ENCODE measurements around the gene LRRC10B.
"Not testable (repeated sequence)": the region's sequence is repeated elsewhere in the genome, so short reads cannot be mapped to it uniquely, and the experiment has no call there.

LRRC10B gene

DNA sequence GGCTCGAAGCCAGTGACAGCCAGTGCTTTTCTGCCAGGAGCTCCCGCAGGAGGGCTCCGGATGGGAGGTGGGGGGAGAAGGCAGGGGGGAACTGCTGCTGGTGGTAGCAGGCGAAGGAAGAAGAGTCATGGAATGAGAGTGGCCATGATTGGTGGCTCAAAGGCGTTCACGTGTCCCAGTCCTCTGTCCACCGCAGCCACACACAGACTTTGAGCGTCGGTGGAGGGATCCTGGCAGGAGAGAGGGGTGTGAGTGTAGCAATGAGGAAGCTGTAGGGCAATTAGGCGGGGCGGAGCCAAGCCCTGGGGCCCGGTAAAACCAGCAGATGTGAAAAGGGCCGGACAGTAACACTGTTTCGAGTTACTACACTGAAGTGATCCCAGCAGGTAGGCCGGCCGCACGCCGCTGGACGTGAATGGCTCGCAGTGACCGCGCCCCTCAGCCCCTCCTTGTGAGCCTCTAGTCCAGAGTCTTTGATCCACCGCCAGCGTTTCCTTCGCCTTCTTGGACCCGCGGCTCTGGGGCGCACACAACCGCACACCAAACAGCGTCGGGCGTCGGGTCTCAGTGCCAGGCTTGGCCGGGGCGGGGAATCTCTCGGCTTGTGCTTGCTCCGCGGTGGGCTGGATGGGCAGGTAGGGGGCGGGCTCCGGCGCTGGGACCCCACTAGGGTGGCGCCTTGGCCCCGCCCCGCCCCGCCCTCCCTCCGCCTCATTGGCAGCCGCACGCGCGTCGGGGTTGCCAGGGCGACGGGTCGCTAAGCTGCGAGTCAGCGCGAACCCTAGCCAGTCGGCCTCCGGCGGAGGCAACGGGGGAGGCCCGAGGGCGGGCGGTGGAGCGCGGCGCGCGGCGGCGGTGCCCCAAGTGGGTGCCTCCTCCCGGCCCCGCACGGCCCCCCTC, at the start of gene LRRC10B:
TSS of gene LRRC10B (plus strand) at position 788 of the 900 bp plus-strand sequence. CDS start 250 bp downstream, outside the sequence.
- peak; percentile 86 for DNase-seq

- DNase-seq: no peak
Observed at GRCh38 chr11:61460474-61460881, 48.1 kb upstream of the LRRC10B start.

- no peak for DNase-seq
Observed at GRCh38 chr11:61460986-61461385, 47.6 kb upstream of the LRRC10B start.

GRCh38 chr11:61467602-61468001, 40.9 kb upstream of the LRRC10B start:
- not testable (repeated sequence) for DNase-seq

DNA sequence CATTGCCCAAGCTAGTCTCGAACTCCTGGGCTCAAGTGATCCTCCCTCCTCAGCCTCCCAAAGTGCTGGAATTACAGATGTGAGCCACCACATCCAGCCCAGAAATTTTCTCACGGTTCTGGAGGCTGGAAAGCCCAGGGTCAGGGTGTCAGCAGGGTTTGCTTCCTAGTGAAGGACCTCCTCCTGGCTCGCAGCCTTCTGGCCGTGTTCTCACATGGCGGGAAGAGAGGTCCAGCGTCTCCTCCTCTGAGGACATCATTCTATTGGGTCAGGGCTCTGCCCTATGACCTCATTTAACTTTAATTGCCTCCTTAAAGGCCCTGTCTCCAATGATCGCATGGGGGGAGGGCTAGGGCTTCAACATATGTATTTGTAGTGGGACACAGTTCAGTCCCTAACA, 40.5 kb upstream of the LRRC10B start:
- DNase-seq: no peak

GRCh38 chr11:61472282-61472681, 36.3 kb upstream of the LRRC10B start:
- DNase-seq: no peak

DNA sequence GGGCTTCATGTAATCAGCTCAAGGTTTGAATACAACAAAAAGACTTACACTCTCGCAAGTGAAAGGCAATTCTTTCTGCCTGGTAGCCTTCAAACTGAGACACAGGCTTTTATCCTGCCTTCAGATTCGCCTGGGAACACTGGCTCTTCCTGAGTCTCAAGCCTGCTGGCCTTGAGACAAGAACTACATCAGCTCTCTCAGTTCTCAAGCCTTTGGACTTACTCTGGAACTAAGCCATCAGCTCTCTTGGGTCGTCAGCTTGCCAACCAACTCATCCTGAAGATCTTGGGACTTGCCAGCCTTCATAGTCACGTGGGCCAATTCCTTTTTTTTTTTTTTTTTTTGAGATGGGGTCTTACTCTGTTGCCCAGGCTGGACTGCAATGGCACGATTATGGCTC, 35.7 kb upstream of the LRRC10B start:
- no peak for DNase-seq

DNA sequence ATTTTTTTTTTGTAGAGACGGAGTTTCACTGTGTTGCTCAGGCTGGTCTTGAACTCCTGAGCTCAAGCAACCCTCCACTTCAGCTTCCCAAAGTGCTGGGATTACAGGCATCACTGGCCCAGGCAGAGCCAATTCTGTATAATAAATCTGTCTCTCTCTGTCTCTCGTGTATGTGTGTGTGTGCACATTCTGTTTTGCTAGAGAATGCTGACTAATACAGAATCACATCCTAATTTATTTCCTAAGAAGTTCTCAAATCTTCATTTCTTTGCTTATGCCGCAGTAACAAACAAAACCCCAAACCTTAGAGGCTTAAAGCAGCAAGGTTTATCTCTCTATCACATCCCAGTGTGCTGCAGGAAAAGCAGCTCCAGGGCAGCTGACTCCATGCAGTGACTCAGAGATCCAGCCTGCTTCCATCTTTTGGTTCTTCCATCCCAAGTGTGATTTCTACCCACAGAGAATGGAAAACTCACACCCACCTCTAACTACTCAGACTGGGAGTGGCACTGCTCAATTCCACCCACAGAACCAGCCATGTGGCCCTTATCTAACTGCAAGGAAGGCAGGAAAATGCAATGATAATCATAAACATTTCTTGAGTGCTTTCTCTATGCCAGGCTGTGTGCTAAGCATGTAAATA, 35.1 kb upstream of the LRRC10B start:
- no peak for DNase-seq

GRCh38 chr11:61474013-61474643, 34.4 kb upstream of the LRRC10B start:
- no peak for DNase-seq

DNA sequence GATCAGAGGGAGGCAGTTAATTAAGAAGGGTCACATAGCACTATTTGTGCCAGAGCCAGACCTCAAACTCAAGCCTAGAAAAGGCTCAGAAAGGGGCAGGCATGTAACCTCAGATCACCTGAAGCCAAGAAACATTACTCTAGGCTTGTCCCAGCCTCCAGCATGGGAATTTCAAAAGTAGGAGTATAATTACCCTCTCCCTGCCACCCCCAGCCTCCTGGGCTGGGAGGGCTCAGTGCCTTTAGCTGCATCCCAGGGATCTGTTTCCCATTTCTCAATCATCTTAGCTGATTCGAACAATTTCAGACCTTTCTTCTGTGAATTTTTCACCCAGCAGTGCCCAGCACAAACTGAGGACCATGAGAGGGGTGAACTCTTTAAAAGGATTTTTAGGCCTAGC, 33.1 kb upstream of the LRRC10B start:
- no peak for DNase-seq

GRCh38 chr11:61476371-61476770, 32.2 kb upstream of the LRRC10B start:
- no peak for DNase-seq

DNA sequence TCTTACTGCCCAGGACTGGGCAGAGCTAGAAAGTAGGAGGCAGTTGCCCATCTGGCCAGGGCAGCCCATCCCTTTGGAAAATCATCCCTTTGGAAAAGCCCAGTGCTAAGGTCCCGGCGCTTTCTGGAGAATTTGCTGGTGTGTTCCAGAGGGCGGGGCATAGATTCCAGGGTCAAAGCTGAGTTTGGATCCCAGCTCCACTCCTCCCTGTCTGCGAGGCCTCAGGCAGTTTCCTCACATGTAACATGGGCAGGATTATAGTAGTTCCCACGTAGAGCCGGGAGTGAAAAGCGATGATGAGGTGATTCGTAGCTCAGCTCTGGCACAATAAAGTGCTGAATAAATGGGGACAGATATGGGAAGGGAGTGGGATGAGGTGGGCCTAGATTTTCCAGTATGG, 31.4 kb upstream of the LRRC10B start:
- DNase-seq: no peak

DNA sequence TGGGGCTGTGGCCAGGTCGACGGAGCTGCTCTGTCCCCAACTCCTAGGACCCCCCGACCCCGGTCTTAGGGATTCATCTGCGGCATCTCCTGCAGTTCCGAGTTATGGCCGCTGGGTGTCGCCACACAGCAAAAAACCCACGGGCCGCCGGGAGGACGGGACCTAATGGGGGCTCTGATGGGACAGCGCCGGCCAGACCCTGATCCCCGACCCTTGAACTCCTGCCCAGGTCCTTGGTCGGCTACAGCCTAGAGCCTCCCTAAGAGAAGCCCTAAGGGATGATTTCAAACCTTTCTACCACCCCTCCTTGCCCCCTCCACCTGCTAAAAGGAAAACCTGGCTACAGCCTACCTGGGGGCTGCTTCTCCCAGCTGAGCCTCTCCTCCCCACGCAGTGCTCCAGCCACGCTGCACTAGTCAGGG, 30.8 kb upstream of the LRRC10B start:
- peak; percentile 4 for DNase-seq

GRCh38 chr11:61479360-61480058, 29.0 kb upstream of the LRRC10B start:
- not testable (repeated sequence) for DNase-seq

- no peak for DNase-seq
Observed at GRCh38 chr11:61480261-61480993, 28.1 kb upstream of the LRRC10B start.

- peak; percentile 69 for DNase-seq
Observed at GRCh38 chr11:61480994-61481335, 27.6 kb upstream of the LRRC10B start.

DNA sequence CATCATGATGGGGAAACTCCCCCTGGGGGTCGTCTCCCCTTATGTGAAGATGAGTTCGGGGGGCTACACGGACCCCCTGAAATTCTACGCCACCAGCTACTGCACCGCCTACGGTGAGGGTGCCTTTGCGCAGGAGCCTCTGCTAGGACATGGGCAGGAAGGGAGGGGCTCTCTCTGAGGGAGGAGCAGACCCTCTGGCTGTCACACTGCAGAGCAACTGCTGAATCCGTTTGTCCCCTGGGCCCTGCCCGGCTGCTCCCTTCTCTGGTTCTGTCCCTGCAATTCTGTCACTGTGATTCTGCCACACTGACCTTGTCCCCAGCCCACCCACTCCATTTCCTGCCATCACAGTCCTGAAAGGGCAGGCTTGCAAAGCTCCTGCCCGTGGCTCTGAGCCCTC, 26.7 kb upstream of the LRRC10B start:
- no peak for DNase-seq

DNA sequence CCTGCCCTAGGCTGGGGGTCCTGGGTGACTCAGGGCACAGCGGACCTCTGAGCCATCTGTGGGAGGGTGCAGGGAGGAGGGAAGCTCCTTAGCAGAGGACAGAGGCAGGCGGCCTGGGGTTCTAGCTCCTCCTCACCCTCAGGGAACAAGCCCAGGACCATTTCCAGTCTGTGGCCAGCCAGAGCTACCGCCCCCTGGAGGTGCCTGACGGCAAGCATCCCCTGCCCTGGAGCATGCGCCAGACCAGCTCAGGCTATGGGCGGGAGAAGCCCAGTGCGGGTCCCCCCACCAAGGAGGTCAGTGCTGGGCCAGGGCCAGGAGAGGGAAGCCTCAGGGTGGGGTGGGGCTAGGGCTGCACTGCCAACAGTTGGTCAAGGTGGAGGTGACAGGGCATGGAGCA, 26.0 kb upstream of the LRRC10B start:
- no peak for DNase-seq

DNA sequence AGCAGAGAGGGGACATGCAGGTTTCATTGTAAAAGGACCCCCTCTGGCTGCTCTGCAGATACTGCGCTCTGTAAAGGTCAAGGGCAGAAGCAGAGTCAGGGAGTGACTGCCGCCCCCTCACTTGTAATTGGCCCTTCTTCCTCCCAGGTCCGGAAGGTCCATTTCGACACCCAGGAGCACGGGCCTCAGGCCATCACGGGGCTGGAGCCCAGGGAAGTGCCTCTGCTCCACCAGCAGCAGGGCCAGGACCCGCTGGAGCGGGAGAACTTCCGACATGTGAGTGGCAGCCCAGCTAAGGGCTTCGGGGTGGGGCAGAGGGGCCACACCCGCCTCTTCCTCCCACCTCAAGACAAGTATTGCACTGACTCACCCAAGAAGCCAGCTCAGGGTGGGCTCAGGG, 24.0 kb upstream of the LRRC10B start:
- no peak for DNase-seq

DNA sequence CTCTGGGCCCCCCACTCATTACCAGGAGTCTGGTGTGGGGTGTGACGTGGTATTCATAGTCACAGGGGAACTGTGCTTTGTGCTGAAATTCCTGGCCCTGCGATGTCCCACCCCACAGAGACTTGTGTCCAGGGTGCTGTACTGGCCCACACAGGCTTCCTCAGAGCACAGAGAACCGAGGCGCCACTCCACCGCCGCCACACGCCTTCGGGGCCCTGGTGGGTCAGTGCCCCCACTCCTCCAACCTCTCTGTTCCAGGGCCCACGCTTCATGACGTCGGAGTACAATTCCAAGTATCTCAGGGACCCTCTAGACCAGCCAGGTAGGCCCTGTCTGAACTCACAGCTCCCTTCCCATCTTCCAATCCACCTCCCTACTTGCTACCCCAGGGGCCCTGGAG, 23.5 kb upstream of the LRRC10B start:
- no peak for DNase-seq

DNA sequence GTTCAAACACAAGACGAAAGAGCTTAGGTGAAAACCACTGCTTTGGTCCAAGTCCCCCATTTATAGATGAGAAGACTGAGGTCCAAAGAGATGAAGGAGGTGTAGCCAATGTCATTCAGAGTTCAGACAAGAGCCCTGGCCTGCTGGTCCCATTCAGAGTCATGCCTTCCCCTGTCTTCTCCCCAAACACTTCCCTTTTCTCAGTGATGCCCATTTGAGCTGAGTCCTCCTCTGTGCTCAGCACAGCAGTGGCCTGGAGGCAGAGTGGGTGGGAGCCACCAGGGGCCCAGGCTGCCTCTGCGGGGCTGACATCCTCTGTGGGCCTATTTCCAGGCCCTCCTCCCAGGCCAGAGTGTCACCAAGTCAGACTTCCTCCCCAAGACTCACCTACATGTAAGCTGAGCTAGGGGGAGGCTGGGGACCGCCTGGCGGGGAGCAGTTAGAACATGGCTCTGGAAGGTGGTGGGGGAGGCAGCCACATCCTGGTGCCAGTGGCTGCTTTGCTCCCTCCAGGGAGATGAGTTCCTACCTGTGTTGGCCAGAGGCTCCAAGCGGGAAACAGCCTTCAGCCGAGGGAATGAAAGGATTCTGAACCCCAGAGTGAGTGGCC, 22.4 kb upstream of the LRRC10B start:
- no peak for DNase-seq

DNA sequence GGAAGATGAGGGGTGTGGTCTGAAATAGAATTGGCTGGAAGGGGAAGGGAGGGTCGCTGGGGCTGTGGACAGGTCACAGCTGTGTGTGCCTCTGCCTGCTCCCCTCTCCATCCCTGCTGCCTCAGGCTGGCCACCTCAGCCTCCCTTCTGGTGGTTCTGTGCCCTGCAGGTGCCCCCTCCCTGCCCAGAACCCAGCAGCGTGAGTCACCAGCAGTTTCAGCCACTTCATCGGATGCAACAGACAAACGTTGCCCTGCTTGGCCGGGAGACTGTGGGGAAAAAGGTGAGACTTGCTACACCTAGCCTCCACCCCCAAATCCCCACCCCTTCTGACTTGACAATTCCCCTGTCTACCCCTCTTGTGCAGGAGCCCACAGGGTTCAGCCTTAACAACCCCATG, 21.8 kb upstream of the LRRC10B start:
- DNase-seq: no peak
